Urothelium cell line (cell line): ENCODE measurements around the gene CRLF3.
"Not testable (repeated sequence)": the region's sequence is repeated elsewhere in the genome, so short reads cannot be mapped to it uniquely, and the experiment has no call there.

ENCODE experiments used
- DNase-seq: peaks from one replicate; pipeline ENCODE4 v3.0.0; 2011; ENCODE audit warnings: low spot score, mixed read lengths
- FAIRE-seq: peaks from 2 replicates; lab custom pipeline; 2011; peaks lifted over from hg19 to GRCh38; lab: Jason Lieb, UNC

Gene CRLF3

DNA sequence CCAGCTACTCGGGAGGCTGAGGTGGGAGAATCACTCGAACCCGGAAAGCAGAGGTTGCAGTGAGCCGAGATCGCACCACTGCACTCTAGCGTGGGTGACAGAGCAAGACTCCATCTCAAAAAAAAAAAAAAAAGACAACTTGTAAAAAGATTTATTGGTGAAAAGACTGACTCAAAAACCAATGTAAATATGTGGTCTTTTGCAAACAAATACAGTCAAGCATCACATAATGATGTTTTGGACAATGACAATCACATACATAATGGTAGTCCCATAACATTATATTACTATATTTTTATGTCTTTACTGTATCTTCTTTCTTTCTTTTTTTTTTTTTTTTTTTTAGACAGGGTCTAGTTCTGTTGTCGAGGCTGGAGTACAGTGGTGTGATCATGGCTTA lies 8.3 kb downstream of the CRLF3 start:
- DNase-seq (no peak), FAIRE-seq (no peak)

- FAIRE-seq, DNase-seq: not testable (repeated sequence)
Measured at GRCh38 chr17:30814860-30815259, 9.6 kb downstream of the CRLF3 start.

DNA sequence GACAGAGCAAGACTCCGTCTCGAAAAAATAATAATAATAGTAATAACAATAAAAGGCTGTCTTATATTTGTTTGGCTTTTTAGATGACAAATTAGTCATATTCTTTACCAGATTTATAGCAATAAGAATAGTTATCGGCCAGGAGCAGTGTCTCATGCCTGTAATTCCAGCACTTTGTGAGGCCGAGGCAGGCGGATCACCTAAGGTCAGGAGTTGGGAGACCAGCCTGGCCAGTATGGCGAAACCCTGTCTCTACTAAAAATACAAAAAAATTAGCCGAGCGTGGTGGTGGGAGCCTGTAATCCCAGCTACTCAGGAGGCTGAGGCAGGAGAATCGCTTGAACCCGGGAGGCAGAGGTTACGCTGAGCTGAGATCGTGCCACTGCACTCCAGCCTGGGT lies 10.3 kb downstream of the CRLF3 start:
- not testable (repeated sequence) for DNase-seq, FAIRE-seq

DNA sequence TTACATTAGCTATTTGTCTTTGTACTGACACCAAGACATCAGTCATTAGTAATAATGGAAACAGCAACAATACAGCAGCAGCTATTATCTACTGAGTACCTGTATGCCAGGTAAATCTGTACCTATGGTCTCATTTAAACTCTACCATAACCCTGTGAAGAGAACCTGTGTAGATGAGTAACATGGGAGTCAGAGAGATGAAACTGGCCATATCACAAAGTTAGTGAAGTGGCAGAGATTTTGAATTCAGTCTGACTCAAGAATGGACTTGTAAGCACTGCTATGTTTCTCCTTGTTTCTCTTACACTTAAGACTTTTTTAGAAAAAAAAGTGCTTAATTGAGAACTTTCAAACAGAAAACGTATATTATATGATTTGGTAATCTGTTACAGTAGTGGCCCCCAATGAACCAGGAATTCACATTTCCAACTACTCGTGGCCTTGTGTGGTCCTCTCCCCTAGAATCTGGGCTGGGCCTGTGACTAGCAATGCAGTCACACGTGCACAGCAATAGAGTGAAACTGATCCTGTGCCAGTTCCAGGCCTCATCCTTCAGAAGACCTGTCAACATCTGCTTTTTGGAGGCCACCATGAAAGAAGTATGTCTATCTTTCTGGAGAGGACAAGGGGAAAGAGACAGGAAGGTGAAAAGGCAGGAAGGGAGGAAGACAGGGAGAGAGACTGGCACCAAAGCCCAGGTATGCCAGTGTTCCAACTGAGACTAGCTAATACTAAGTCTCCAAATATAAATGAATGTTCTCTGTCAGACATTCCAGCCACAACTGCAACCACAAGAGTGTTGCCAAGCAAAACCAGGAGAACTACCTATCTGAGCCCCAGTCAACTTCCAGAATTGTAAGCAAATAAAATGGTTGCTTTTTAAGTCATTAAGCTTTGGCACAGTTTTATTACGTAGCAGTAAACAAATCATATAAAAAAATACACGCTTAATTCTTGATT lies 12.0 kb downstream of the CRLF3 start:
- FAIRE-seq (no peak), DNase-seq (no peak)

DNA sequence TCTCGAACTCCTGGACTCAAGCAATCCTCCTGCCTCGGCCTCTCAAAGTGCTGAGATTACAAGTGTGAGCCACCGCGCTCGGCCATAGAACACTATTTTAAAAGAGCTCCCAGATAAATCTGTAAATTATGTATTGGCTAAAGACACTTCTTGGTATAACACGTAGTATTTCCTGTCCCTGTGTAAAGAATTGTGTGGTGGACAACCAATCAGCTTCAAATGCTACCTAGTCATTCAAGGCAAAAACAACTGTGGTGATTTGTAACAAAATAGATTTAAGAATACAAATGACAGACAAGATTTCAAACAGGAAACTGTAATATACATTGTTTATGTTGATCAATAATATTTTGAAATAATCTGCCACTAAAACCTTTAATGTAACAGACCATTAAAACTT lies 14.6 kb downstream of the CRLF3 start:
- FAIRE-seq = no peak
- DNase-seq = no peak

- DNase-seq (no peak), FAIRE-seq (no peak)
Measured at GRCh38 chr17:30808785-30809286, 15.7 kb downstream of the CRLF3 start.

DNA sequence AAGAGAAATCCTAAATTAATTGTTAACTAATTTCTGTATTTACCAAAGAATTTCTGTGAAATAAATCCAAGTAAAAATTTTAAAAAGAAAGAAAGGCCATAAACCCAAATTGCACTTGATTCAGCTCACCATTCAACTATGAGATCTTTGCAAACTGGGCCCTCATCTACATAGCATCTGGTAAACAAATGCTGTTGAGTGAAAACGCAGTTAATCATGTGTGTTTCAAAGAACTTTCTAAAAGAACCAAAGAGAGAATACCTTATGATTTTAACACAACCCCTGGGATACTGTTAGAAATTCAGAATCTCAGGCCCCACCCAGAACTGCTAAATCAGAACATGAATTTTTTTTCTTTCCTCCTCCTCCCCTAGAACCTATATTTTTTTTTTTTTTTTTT lies 16.6 kb downstream of the CRLF3 start:
- FAIRE-seq (no peak), DNase-seq (no peak)

DNA sequence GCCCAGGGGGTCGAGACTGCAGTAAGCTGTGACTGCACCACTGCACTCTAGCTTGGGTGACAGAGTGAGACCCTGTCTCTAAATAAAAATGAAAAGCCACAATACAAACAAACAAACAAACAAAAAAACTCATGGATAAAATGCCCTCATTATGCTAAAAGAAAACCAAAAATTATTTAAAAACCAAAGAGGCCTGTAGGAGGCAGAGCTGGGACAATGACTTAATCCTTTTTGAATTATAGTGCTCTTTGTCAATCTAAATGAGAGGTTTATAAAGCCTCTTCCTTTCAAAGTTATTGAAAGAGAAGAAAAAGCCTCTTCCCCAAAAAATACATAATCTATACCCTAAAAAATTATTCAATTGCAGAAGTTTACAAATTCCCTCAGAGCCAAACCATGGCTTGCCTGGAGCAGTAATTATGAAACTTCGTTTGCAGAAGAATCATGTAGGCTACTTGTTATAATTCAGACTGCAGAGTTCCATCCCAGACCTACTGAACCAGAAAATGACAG lies 18.5 kb downstream of the CRLF3 start:
- no peak for FAIRE-seq
- DNase-seq = no peak

- FAIRE-seq (no peak), DNase-seq (no peak)
Measured at GRCh38 chr17:30801671-30802070, 22.8 kb downstream of the CRLF3 start.

DNA sequence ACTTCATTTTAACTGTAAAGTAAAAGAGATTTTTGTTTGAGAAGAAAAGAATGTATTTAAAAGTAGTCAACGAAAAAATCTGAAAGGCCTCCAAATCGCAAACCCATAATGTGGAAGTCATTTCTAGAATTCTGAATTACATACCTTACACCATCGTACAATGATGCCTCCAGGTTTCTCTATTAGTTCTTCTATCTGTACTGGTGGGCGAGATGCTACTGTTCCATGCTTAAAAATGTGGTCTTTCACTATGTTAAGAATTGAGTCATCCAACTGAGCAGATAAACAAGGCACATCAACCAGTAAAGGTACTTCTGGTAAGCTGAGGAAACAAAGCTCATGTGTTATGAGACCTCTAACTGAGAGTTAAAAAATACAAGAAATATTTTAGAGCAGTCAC lies 28.5 kb downstream of the CRLF3 start:
- DNase-seq (no peak), FAIRE-seq (no peak)

GRCh38 chr17:30794372-30794771 lies 30.1 kb downstream of the CRLF3 start:
- FAIRE-seq (no peak), DNase-seq (no peak)

- FAIRE-seq (no peak), DNase-seq (no peak)
Measured at GRCh38 chr17:30793282-30793977, 31.1 kb downstream of the CRLF3 start.

- FAIRE-seq = no peak
- no peak for DNase-seq
Measured at GRCh38 chr17:30790279-30790678, 34.2 kb downstream of the CRLF3 start.

- FAIRE-seq = no peak
Measured at GRCh38 chr17:30788918-30789317, 35.6 kb downstream of the CRLF3 start.

GRCh38 chr17:30782206-30782605 lies 42.3 kb downstream of the CRLF3 start:
- no peak for DNase-seq
- FAIRE-seq = no peak

More at GRCh38 chr17:30788918-30789317, 35.6 kb downstream of the CRLF3 start:
- DNase-seq = no peak

DNA sequence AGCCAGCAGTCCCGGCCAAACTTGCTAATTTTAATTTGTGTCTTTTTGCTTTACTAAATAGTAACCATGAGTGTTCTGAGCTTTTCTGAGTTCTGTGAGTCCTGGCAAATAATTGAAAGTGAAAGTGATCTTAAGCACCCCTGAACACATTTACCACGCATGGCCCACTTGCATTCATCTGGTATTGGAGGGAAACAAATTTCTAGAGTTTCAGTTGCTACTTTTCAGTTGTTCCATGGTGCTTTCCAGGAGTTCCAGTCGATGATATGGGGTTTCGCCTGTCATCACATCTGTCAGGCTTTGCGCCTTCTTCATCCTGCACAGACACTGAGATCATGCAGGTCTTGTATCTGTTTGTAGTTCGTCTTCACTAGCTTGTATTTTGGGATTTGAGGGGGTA lies 44.1 kb downstream of the CRLF3 start:
- no peak for FAIRE-seq
- DNase-seq = no peak

GRCh38 chr17:30768771-30769170 lies 55.7 kb downstream of the CRLF3 start:
- not testable (repeated sequence) for DNase-seq

GRCh38 chr17:30767641-30768404 lies 56.7 kb downstream of the CRLF3 start:
- not testable (repeated sequence) for DNase-seq, FAIRE-seq

More at GRCh38 chr17:30768771-30769170, 55.7 kb downstream of the CRLF3 start:
- FAIRE-seq = not testable (repeated sequence)

- FAIRE-seq = no peak
- no peak for DNase-seq
Measured at GRCh38 chr17:30761060-30761459, 63.4 kb downstream of the CRLF3 start.

GRCh38 chr17:30753291-30753690 lies 71.2 kb downstream of the CRLF3 start:
- not testable (repeated sequence) for DNase-seq, FAIRE-seq

DNA sequence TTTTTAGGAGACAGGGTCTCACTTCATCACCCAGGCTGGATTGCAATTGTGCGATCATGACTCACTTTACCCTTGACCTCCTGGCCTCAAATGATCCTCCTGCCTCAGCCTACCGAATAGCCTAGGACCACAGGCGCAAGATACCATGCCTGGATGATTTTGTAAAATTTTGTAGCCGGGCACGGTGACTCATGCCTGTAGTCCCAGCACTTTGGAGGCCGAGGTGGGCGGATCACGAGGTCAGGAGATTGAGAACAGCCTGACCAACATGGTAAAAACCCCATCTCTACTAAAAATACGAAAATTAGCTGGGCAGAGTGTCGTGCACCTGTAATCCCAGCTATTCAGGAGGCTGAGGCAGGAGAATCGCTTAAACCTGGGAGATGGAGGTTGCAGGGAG lies 73.5 kb downstream of the CRLF3 start:
- not testable (repeated sequence) for FAIRE-seq

More for the DNA sequence above, 73.5 kb downstream of the CRLF3 start:
- not testable (repeated sequence) for DNase-seq
